Activated CD8-positive, alpha-beta memory T cell treated with anti-CD3 and anti-CD28 coated beads for 4 hours (primary cell): ENCODE data around the gene NID2.

Experiments used
- DNase-seq, 2 donors: peaks; one replicate each; pipeline ENCODE4 v3.0.0-alpha.2; 2020; ENCODE audit warnings: low read depth in 2 of 2

Gene NID2

GRCh38 chr14:52068615-52069306, at the start of gene NID2:
NID2 (minus strand) TSS chr14:52069059; CDS start chr14:52068994, 65 bp downstream.
- DNase-seq, result peak in 1 of 2 donors; percentile 7

- DNase-seq, result no peak
Measured at GRCh38 chr14:52117111-52117832, 48.4 kb upstream of the NID2 start.

DNA sequence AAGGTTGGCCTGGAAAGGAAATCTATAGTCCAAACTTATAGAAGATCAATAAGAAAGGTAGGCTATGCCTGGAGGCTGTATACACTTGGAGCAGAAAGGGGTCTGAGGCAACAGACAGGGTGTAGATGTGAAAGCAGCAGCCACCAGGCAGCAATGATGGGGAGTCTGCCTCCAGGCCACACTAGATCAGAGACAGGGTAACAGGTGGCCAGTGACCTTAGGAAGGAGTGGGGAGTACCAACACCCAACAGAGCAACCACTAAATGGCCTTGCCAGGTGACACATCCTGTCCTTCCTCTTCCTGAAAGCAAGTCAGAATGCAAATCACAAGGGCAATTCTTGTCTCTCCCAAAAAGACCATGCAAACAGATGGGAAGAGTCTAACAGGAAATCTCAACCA, 46.4 kb upstream of the NID2 start:
- no peak for DNase-seq

DNA sequence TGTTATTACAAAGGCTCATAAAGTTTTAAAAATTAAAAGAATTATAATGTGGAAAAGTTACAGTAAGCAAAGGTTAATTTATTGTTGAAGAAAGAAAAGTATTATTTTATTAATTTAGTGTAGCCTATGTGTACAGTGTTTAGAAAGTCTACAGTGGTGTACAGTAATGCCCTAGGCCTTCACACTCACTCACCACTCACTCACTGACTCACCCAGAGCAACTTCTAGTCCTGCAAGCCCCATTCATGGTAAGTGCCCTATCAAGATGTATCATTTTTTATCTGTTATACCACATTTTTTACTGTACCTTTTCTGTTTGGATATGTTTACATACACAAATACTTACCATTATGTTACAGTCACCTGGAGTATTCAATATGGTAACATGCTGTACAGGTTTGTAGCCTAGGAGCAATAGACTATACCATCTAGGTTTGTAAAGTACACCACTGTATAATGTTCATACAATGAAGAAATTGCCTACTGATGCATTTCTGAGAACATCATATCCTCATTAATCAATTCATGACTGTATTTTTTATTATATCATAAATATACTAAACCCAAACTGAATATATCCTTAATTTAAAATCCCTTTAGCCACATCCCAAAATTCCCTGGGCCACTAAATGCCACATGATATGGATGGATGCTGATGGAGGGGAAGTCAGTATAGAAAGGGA, 43.6 kb upstream of the NID2 start:
- no peak for DNase-seq

DNA sequence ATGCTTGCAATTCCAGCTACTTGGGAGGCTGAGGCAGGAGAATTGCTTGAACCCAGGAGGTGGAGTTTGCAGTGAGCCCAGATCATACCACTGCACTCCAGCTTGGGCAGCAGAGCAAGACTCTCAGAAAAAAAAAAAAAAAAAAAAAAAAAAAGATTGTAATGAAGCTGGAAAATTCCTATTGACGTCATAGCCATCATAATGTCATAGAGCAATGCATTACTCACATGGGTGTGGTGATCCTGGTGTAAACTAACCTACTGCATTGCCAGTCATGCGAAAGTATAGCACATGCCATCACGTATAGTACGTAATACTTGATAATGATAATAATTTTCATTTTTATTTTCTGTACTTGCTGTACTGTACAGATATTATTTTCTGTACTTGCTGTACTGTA, 42.7 kb upstream of the NID2 start:
- no peak for DNase-seq

GRCh38 chr14:52110441-52111086, 41.7 kb upstream of the NID2 start:
- DNase-seq, result no peak

DNA sequence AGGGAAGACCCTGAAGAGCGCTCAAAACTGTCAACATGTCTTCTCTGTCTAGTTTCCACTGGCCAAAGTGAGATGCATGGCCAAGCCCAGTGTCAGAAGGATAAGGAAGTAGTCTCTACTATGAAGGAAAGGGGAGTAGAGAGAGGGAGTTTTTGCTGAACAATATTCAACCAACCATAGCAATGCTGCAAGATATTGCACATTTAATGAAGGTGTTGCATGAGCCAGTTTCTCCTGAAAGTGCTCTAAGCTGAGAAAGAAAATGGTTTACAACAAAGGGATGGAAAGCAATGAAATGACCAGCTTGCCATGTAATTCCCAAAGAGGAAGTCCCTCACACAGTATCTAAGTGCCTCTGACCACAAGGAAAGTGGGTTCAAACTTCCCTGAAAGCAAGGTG, 40.0 kb upstream of the NID2 start:
- no peak for DNase-seq

- no peak for DNase-seq
Measured at GRCh38 chr14:52106840-52107239, 38.0 kb upstream of the NID2 start.

DNA sequence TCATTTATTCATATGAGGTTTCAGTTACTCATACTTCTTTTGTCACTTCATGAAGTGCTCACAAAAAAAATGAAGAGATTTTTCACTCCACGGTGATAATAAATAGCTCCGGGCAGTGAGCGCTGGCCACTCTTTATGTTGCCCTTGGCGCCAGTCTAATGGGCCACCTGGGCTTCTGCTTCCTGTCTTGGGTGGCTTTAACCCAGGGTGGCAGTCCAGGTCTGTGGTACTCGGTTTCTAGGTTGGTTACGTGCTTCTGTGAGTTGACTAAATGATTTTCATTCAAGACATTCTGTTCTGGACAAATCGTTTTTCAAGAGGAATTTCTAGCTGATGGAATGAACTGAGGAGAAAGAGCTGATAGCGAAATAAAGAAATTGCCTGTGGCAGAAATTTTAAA, 34.6 kb upstream of the NID2 start:
- no peak for DNase-seq

DNA sequence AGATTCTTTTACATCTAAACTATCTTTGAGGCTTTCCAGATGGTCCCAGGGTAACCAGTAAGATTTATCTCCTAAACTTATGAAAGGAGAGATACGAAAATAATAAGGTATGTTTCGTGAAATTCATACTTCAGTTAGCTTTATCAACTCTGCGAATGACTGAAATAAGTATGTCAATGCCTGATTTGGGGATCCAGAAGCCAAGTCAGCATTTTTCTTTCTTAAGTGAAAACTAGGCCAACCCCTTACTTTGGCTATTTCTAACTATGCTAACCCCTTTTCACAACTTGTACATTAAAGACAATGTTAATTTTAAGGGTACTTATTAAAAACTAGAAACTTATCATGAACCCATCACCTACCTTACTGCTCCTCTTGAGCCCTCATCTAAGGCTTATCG, 26.9 kb upstream of the NID2 start:
- DNase-seq, result no peak

DNA sequence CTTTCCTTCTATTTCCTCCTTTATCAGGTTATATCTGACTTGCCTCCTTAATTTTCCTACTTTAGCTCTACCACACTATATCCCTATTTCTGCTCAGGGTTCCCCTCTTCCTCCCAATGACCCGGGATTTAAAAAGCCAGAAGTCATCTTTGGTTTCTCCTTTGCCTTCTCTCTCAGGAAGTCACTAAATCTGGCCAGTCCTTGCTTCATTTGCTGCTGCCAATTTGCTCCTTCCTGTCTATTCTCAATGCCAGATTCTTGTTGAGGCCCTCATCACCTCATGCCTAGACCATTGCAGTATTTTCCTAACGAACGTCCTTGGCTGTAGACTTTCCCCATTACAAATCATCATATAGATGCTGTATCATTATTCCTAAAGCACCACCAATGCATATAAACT, 26.5 kb upstream of the NID2 start:
- no peak for DNase-seq

- DNase-seq, result no peak
Measured at GRCh38 chr14:52094546-52095271, 25.9 kb upstream of the NID2 start.

DNA sequence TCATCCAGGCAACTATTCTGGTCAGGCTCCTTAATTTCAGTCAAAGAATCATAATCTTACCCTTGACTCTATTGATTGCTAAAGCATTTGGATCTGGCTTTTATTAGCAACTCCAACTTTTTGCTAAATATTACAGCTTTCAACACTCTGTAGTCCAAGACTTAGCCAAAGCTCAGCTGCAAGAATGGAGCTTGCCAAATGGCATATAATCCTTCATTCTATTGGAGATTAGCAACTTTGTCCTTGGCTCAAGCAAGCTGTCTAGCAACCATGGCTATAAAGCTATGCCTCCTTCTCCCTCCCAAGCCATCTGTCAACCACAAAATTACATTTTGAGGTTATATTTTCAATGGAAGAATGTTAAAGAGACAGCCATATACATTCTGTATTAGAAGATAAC, 23.1 kb upstream of the NID2 start:
- no peak for DNase-seq

DNA sequence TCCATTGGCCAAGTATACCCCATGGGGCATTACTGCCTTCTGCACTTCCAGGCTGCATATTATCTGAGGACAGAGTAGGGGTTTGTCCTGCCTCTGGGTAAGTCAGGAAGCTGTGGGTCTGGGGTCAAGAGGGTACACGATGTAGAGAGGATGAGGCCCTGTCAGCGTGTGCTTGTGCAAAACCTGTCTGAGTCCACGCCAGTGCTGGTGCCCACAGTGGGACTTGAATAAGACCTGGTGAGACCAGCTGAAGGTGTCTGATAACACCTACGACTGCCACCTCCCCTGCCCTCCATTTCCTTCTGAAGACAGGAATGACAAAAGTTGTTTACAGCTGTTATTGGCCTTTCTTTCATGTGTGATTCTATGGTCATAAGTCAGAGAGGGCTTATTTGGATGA, 22.1 kb upstream of the NID2 start:
- no peak for DNase-seq

- DNase-seq, result no peak
Measured at GRCh38 chr14:52089218-52089617, 20.4 kb upstream of the NID2 start.

GRCh38 chr14:52086711-52087110, 17.9 kb upstream of the NID2 start:
- no peak for DNase-seq

DNA sequence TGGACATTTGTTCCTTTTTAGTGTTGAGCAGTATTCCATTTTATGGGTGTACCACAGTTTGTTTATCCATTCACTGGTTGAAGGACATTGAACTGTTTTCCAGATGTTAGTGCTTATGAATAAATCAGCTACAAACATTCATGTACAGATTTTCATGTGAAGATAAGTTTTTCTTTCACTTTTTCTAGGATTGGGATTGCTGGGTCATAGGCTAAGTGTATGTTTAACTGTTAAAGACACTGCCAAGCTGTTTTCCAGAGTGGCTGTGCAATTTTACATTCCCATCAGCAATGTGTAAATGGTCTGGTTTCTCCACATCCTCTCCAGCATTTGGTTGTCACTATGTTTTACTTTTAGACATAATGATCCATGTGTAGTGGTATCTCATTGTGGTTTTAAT, 14.0 kb upstream of the NID2 start:
- DNase-seq, result no peak

- no peak for DNase-seq
Measured at GRCh38 chr14:52081964-52082363, 13.1 kb upstream of the NID2 start.

DNA sequence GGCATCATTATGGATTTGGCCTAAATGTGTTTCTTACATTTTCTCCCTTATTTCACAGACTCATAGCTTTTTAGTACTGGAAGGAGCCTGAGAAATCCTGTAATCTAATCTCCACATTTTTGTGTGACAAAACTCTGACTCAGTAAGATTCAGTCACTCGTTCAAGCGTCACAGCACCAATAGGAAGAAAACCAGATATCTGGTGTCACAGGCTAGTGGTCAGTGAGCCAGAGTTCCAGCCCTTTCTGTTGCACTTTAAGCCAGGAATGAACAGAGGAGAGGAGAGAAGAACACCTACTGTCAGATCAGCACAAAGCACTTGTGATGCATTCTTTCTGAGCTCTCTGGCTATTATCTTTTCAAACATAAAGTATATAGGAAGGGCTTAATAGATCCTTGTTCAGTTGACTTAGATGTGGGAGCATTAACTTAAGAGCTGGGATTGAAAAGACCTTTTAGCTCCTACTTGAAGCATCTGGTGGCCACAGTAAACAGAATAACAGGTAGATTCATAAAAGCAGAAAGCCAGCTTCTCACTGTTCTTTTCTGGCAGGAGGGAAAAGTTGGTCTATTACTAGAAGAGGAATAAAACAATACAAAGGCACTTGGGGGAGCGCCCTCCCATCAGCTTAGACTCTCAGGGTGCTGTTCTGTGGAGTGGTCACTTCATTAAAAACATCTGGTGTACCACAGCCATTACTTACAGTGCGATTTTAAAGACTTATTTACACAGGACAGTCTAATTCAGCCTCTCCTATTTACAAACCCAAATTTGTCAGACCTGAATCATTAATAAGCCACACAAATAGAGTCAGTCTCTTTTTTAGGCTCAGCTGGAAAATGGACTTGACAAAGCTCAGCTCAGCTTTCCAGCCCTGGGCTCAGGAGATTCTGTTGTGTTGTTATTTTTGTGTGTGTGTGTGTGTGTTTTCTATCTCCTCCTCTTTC, 12.2 kb upstream of the NID2 start:
- no peak for DNase-seq

DNA sequence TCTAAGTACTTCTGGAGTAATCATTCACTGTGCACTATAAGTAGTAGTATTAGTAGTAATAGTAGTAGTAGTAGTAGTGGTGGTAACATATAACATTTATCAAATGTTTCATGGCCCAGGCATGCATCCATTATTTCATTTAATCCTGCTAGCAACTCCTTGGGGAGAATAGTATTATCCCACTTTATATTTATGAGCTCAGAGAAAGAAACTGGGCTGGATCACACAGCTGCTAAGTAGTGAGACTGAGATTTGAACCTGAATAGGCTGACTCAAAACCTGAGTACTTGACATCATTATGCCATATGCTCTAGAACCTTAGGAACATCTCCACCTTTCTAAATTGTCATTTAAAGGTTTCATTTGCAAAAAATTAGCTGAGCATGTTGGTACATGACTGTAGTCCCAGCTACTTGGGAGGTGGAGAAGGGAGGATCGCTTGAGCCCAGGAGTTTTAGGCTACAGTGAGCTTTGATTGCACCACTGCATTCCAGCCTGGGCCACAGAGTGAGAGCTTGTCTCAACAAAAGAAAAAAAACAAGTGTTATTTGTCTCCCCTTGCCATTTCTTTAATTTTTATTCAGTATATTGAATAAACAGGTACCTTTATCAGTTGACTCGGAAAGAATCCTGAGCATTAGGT, 11.4 kb upstream of the NID2 start:
- DNase-seq, result no peak
